Measurements from ENCODE around the gene PEA15. TPM values are rescaled to one million over a fixed set of nuclear protein-coding genes. Genes with fewer than 3 reads are reported as not detected.

The PEA15 gene
- total and polyA plus RNA-seq, 10 of the 15 experiments (the other 5 are each of a cell fraction or from before 2014, with no cell fraction given), result 15.1 to 269 (median 65.6) TPM

GRCh38 chr1:160158031-160158430, 47.2 kb upstream of the PEA15 start:
- WGBS (ENCODE audit: insufficient coverage, insufficient replicate concordance, low lambda C conversion rate, missing lambda C conversion rate), result 48% methylated on average over 3 of the region's 3 CpGs
- no peak overlapping the region for H3K4me3 ChIP-seq
- H3K9ac ChIP-seq (ENCODE audit: control insufficient read depth, insufficient read depth, low read length), result no peak overlapping the region
- no peaks in the 10 kb centered on the region for H3K36me3 ChIP-seq (ENCODE audit: control insufficient read depth in 2 of 2, insufficient read depth in 2 of 2, low read length in 1 of 2)
- no peak for DNase-seq (ENCODE audit: low read depth, low spot score)
- no peaks in the 10 kb centered on the region for H4K20me1 ChIP-seq (ENCODE audit: control insufficient read depth, insufficient read depth)
- no peaks in the 10 kb centered on the region for H3K9me3 ChIP-seq (replicated peaks; ENCODE audit: control insufficient read depth, insufficient read depth, low read length)
- no peak for FAIRE-seq
- ChIA-PET RAD21 (ENCODE audit: unreplicated experiment) (no interaction called here), SMC1A (ENCODE audit: uncharacterized antibody, unreplicated experiment) (no interaction called here), POLR2A (no interaction called here), CTCF (interaction anchor here (0.6 to 1.1 kb wide), 3 partner anchors 94 to 239 kb away, joined by 3 read pairs; no protein-coding TSS in a partner anchor)
- H3K27ac ChIP-seq (ENCODE audit: control insufficient read depth, insufficient read depth), result no peak overlapping the region
- intact Hi-C loops (cut with micrococcal nuclease; ENCODE audit: unreplicated experiment), result no loop called here
- H3K4me1 ChIP-seq (ENCODE audit: control insufficient read depth, insufficient read depth, low read length), result peaks cover 12% of the 10 kb centered on the region
- no TSS peak for BruUV-seq (replicated peaks)
- no peak overlapping the region for H3K4me2 ChIP-seq (ENCODE audit: control insufficient read depth, insufficient read depth)
- H3K27me3 ChIP-seq (replicated peaks in 1 of 2; ENCODE audit: control insufficient read depth in 2 of 2, insufficient read depth in 2 of 2, low read length in 1 of 2), result no peaks in the 10 kb centered on the region
- no peak for ATAC-seq
- in situ Hi-C loops (cut with MboI), result no loop called here
- H2AFZ ChIP-seq (ENCODE audit: control insufficient read depth, low read depth, low read length), result no peak overlapping the region
- TF ChIP-seq PRDM15 (CRISPR knock-in tag; IDR thresholded peaks at IDR 0.05) (no peak), FOXK2 (IDR thresholded peaks at IDR 0.05) (no peak)
- H3K79me2 ChIP-seq (ENCODE audit: control insufficient read depth, insufficient read depth, low read length), result no peaks in the 10 kb centered on the region

DNA sequence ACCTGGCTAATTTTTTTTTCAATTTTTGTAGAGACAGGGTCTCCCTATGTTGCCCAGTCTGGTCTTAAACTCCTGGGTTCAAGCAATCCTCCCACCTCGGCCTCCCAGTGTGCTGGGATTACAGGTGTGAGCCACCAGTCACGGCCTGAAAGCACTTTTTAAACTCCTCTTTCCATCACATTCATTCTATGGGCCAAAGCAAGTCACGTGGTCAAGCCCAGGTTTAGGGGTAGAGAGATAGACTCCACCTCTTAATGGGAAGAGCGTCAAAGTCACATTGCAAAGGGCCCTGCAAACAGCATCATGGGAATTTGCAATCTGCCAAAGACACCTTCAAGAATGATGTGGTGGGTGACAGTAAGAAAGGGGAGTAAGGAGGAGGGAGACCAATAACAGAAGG, 46.6 kb upstream of the PEA15 start:
- BruUV-seq (replicated peaks), result no TSS peak
- intact Hi-C loops (cut with micrococcal nuclease; ENCODE audit: unreplicated experiment), result no loop called here
- H3K79me2 ChIP-seq (ENCODE audit: control insufficient read depth, insufficient read depth, low read length), result no peaks in the 10 kb centered on the region
- in situ Hi-C loops (cut with MboI), result no loop called here
- H3K4me2 ChIP-seq (ENCODE audit: control insufficient read depth, insufficient read depth), result no peak overlapping the region
- no peak overlapping the region for H3K4me3 ChIP-seq
- DNase-seq (ENCODE audit: low read depth, low spot score), result no peak
- no peaks in the 10 kb centered on the region for H3K9me3 ChIP-seq (replicated peaks; ENCODE audit: control insufficient read depth, insufficient read depth, low read length)
- H3K27me3 ChIP-seq (replicated peaks in 1 of 2; ENCODE audit: control insufficient read depth in 2 of 2, insufficient read depth in 2 of 2, low read length in 1 of 2), result no peaks in the 10 kb centered on the region
- H2AFZ ChIP-seq (ENCODE audit: control insufficient read depth, low read depth, low read length), result no peak overlapping the region
- no peak overlapping the region for H3K9ac ChIP-seq (ENCODE audit: control insufficient read depth, insufficient read depth, low read length)
- ChIA-PET CTCF (interaction anchor here (0.6 to 1.1 kb wide), 4 partner anchors 32 to 238 kb away, joined by 3 to 4 read pairs (median 3); no protein-coding TSS in a partner anchor), RAD21 (ENCODE audit: unreplicated experiment) (no interaction called here), POLR2A (no interaction called here), SMC1A (ENCODE audit: uncharacterized antibody, unreplicated experiment) (interaction anchor here (1.4 kb wide), 1 partner anchor 218 kb away, joined by 5 read pairs; no protein-coding TSS in a partner anchor)
- FAIRE-seq, result no peak
- H3K27ac ChIP-seq (ENCODE audit: control insufficient read depth, insufficient read depth), result no peak overlapping the region
- H3K4me1 ChIP-seq (ENCODE audit: control insufficient read depth, insufficient read depth, low read length), result peaks cover 12% of the 10 kb centered on the region
- 10% methylated on average over 4 of the region's 4 CpGs for WGBS (ENCODE audit: insufficient coverage, insufficient replicate concordance, low lambda C conversion rate, missing lambda C conversion rate)
- no peaks in the 10 kb centered on the region for H3K36me3 ChIP-seq (ENCODE audit: control insufficient read depth in 2 of 2, insufficient read depth in 2 of 2, low read length in 1 of 2)
- ATAC-seq, result no peak
- H4K20me1 ChIP-seq (ENCODE audit: control insufficient read depth, insufficient read depth), result no peaks in the 10 kb centered on the region
- TF ChIP-seq BCL3 (IDR thresholded peaks at IDR 0.05; ENCODE audit: borderline replicate concordance, insufficient read depth, low read depth, low read length, poor library complexity, severe bottlenecking) (no peak), BHLHE40 (IDR thresholded peaks at IDR 0.05; ENCODE audit: borderline replicate concordance in 1 of 2, low read depth in 2 of 2, low read length in 1 of 2) (no peak), NFXL1 (IDR thresholded peaks at IDR 0.05; ENCODE audit: borderline replicate concordance) (no peak)
- TF ChIP-seq, protein P1, sequence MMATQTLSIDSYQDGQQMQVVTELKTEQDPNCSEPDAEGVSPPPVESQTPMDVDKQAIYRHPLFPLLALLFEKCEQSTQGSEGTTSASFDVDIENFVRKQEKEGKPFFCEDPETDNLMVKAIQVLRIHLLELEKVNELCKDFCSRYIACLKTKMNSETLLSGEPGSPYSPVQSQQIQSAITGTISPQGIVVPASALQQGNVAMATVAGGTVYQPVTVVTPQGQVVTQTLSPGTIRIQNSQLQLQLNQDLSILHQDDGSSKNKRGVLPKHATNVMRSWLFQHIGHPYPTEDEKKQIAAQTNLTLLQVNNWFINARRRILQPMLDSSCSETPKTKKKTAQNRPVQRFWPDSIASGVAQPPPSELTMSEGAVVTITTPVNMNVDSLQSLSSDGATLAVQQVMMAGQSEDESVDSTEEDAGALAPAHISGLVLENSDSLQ (IDR thresholded peaks at IDR 0.05), result no peak
- TF ChIP-seq, protein P2, sequence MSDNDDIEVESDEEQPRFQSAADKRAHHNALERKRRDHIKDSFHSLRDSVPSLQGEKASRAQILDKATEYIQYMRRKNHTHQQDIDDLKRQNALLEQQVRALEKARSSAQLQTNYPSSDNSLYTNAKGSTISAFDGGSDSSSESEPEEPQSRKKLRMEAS (IDR thresholded peaks at IDR 0.05; ENCODE audit: low read depth, low read length), result no peak

Data from GM12878 (cell line).